Measurements from ENCODE around the gene GK.
"Not testable (repeated sequence)": the region's sequence is repeated elsewhere in the genome, so short reads cannot be mapped to it uniquely, and the experiment has no call there.

The GK gene

DNA sequence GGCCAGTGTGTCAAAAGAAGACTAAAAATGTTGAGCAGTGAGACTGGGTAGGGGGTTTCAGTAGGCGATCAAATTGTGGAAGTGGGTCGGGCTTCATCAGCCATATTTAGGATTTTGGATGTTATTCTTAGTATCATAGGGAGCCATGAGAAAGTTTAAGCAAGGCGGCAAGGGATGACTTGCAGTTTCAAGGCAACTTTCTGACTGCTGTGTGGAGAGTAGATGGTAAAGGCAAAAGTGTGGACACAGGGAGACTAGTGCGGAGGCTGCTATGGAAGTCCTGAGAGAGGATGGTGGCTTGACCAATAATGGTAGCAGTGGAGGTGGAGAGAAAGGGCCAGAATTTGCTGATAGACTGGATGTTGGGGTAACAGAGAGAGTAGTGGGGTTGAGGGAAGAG, 15.4 kb downstream of the GK start:
- Histone ChIP-seq H3K4me1 (no peaks in the 10 kb centered on the region), H3K9me3 (no peaks in the 10 kb centered on the region), H3K36me3 (no peaks in the 10 kb centered on the region), H3K27me3 (no peaks in the 10 kb centered on the region), H3K4me3 (ENCODE audit: low read depth, low read length) (no peak overlapping the region)
- DNase-seq = no peak
- TF ChIP-seq, protein P1, sequence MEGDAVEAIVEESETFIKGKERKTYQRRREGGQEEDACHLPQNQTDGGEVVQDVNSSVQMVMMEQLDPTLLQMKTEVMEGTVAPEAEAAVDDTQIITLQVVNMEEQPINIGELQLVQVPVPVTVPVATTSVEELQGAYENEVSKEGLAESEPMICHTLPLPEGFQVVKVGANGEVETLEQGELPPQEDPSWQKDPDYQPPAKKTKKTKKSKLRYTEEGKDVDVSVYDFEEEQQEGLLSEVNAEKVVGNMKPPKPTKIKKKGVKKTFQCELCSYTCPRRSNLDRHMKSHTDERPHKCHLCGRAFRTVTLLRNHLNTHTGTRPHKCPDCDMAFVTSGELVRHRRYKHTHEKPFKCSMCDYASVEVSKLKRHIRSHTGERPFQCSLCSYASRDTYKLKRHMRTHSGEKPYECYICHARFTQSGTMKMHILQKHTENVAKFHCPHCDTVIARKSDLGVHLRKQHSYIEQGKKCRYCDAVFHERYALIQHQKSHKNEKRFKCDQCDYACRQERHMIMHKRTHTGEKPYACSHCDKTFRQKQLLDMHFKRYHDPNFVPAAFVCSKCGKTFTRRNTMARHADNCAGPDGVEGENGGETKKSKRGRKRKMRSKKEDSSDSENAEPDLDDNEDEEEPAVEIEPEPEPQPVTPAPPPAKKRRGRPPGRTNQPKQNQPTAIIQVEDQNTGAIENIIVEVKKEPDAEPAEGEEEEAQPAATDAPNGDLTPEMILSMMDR (IDR thresholded peaks at IDR 0.05; ENCODE audit: low read depth, low read length) = no peak

DNA sequence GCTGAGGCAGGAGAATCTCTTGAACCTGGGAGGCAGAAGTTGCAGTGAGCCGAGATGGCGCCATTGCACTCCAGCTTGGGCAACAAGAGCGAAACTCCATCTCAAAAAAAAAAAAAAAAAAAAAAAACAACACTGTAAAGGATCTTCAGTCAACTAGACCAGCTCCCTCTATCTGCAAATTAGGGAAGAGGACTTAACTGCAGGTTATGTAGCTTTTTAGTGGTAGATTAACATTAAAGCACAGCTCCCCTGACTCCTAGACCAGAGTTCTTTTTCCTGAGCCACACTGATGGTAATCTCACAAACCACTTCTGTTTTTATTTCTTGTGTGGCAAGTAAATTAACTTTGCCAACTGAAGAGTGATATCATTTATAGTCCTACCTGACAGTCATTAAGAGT, 18.0 kb downstream of the GK start:
- H3K4me3 ChIP-seq (ENCODE audit: low read depth, low read length); H3K4me1 ChIP-seq; H3K9me3 ChIP-seq; H3K36me3 ChIP-seq; H3K27me3 ChIP-seq; DNase-seq: not testable (repeated sequence)

DNA sequence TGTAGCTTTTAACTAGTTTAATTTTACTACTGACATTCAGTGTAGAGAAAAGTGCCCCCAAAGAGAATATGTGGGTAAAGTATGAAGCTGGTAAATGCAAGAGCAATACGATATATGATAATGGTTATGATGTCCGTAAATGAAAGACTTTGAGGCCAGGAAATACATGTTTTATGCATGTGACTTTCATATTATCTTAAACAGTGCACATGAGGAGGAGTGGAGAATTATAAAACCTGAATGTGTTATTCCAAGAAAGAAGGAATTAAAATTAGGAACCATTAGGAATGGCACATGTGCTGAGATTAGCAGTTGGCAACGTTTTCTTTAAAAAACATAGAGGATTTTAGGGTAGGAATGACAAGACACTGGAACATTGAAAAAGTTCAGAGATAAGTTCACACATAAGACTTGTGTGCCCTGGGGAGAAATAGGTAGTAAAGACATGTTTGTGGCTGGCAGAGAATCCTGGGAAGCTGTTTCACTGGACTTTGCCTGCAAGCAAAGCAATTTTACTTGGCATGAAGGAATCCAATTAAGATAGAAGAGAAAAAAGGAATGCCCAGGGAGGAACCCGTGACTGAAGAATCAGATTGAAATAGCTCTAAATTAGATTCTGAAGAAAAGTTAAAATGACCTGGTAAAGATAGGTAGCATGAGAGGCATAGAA, 20.0 kb downstream of the GK start:
- H3K27me3 ChIP-seq = no peaks in the 10 kb centered on the region
- TF ChIP-seq, protein P1 (IDR thresholded peaks at IDR 0.05; ENCODE audit: low read depth, low read length) = no peak
- no peak for DNase-seq
- no peaks in the 10 kb centered on the region for H3K4me1 ChIP-seq
- H3K4me3 ChIP-seq (ENCODE audit: low read depth, low read length) = no peak overlapping the region
- H3K9me3 ChIP-seq = no peaks in the 10 kb centered on the region
- no peaks in the 10 kb centered on the region for H3K36me3 ChIP-seq

DNA sequence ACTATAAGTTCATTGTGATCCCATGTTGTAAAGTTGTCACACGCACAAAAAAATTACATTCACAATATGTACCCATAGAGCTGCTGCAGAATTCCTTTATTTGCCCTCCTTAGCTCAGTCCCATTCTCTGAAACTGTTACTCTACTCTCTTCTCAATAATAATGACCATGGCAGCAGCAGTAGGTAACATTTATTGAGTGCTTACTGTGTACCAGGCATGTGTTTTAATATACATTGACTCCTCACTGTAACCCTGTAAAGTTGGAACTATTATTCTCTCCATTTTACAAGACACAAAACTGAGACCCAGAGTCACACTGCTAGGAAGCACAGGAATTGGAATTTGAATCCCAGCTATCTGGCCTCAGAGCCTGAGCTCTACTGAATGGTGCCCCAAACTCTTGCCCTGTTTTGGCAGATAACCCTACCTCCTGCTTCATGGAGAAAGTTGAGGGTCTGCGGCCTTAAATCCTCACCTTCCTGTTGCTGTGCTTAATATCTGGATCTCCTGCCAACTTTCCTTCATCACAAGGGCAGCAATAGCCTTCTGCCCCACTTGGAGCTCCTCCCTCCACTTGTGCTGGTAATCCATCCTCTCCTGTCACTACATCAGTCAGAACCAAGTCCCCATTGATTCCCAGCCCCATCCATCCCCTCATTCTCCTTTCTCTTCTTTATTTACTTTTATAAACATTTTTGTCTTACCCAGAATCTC, 20.8 kb downstream of the GK start:
- Histone ChIP-seq H3K27me3 (no peaks in the 10 kb centered on the region), H3K9me3 (no peaks in the 10 kb centered on the region), H3K36me3 (no peaks in the 10 kb centered on the region), H3K4me3 (ENCODE audit: low read depth, low read length) (no peak overlapping the region), H3K4me1 (no peaks in the 10 kb centered on the region)
- TF ChIP-seq, protein P1 (IDR thresholded peaks at IDR 0.05; ENCODE audit: low read depth, low read length) = no peak
- no peak for DNase-seq

DNA sequence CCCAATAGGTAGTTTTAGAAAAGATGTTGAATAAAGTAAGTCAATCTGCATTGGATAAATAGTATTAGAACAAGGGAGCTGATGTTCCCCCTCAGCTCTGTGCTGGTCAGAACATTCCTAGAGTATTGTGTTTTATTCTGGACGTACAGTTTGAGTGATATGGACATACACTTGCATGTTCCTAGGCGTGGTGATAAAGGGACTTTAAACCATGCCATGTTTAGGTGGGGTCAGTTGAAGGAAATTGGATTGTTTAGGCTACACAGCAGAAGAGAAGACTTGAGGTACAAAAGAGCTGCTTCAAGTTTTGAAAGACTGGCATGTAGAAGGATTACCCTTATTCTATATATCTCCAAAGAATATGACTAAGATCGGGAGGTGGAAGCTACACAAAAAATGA, 21.6 kb downstream of the GK start:
- no peaks in the 10 kb centered on the region for H3K4me1 ChIP-seq
- no peak for DNase-seq
- no peaks in the 10 kb centered on the region for H3K27me3 ChIP-seq
- H3K36me3 ChIP-seq = no peaks in the 10 kb centered on the region
- TF ChIP-seq, protein P1 (IDR thresholded peaks at IDR 0.05; ENCODE audit: low read depth, low read length) = no peak
- H3K9me3 ChIP-seq = no peaks in the 10 kb centered on the region
- no peak overlapping the region for H3K4me3 ChIP-seq (ENCODE audit: low read depth, low read length)

DNA sequence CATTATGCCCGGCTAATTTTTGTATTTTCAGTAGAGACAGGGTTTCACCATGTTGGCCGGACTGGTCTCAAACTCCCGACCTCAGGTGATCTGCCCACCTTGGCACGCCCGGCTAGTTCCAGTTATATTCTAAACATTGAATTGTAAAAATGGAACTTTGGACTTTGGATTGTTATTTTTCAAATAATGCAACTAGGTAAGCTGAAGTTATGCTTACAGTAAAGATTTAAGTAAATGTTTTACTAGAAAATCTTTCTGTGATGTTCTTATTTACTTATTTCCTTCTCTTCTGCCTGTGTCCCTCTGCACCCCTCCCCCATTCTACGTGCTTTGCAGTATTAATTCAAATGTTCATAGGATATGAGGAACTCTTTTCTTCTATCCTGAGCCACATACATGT, 26.1 kb downstream of the GK start:
- TF ChIP-seq, protein P1 (IDR thresholded peaks at IDR 0.05; ENCODE audit: low read depth, low read length) = no peak

More for the DNA sequence above, 26.1 kb downstream of the GK start:
- Histone ChIP-seq H3K9me3 (no peaks in the 10 kb centered on the region), H3K27me3 (no peaks in the 10 kb centered on the region), H3K4me1 (no peaks in the 10 kb centered on the region), H3K4me3 (ENCODE audit: low read depth, low read length) (no peak overlapping the region), H3K36me3 (no peaks in the 10 kb centered on the region)
- DNase-seq = no peak
